IMR-90 (cell line): ENCODE results near the gene TMEM59. TPM values are rescaled to one million over a fixed set of nuclear protein-coding genes. Genes with fewer than 3 reads are reported as not detected.
A peak's percentile ranks its signal among the peaks of the same experiment; 100 is the strongest.

Experiments
- ATAC-seq: fragments of 200-7000 bp; cut with Tn5 transposase; 2 replicates; pipeline ENCODE4 v1.9.1; 2020; ENCODE audit warnings: low read depth, mild to moderate bottlenecking, moderate library complexity
- BruUV-seq: library from RNA; stranded (reverse); fragments of 400-500 nt; replicated peaks from 2 replicates; lab custom pipeline; 2021; lab: Mats Ljungman, UMichigan
- CTCF ChIA-PET: fragments of 300-600 bp; formaldehyde crosslinking; extraction: SDS; loops from one replicate; lab custom pipeline; 2021; ENCODE audit warnings: antibody characterized with exemption; lab: Yijun Ruan, JAX
- POLR2A ChIA-PET: fragments of 300-600 bp; sonication (Branson Sonifier 250); formaldehyde crosslinking; loops from one replicate; lab custom pipeline; 2022; ENCODE audit warnings: antibody characterized with exemption; ENCODE audit not compliant: unreplicated experiment; lab: Charles Lee
- DNase-seq: peaks from one replicate; pipeline ENCODE4 v3.0.0; 2013
- H2AFZ ChIP-seq: replicated peaks from 2 replicates; pipeline ENCODE3; 2013; ENCODE audit warnings: low read length, mild to moderate bottlenecking; ENCODE audit not compliant: poor library complexity
- H2AK5ac ChIP-seq: 2 replicates; pipeline ENCODE4 v1.6.1; 2013; ENCODE audit warnings: low read depth, low read length, inconsistent platforms
- H2AK9ac ChIP-seq: replicated peaks from 2 replicates; pipeline ENCODE3; 2013; ENCODE audit warnings: mild to moderate bottlenecking, low read depth, low read length, moderate library complexity; ENCODE audit not compliant: poor library complexity
- H2BK120ac ChIP-seq: 2 replicates; pipeline ENCODE4 v1.6.1; 2013; ENCODE audit warnings: low read depth, low read length, inconsistent platforms
- H2BK15ac ChIP-seq: 3 replicates; pipeline ENCODE4 v1.6.1; 2013; ENCODE audit warnings: low read depth, low read length, inconsistent platforms
- H2BK20ac ChIP-seq: 2 replicates; pipeline ENCODE4 v1.6.1; 2013; ENCODE audit warnings: low read depth, mild to moderate bottlenecking, inconsistent platforms, low read length, moderate library complexity
- H2BK5ac ChIP-seq: 2 replicates; pipeline ENCODE4 v1.6.1; 2013; ENCODE audit warnings: mild to moderate bottlenecking, low read depth, low read length, inconsistent platforms; ENCODE audit not compliant: poor library complexity, severe bottlenecking
- H3K14ac ChIP-seq: replicated peaks from 2 replicates; pipeline ENCODE4 v1.6.1; 2013; ENCODE audit warnings: low read depth, low read length, inconsistent platforms
- H3K18ac ChIP-seq: 2 replicates; pipeline ENCODE4 v1.6.1; 2013; ENCODE audit warnings: low read depth, low read length, control low read depth
- H3K23ac ChIP-seq: 2 replicates; pipeline ENCODE4 v1.6.1; 2013; ENCODE audit warnings: low read depth, low read length, inconsistent platforms
- H3K27ac ChIP-seq: 2 replicates; pipeline ENCODE4 v1.5.1; 2013; ENCODE audit warnings: mild to moderate bottlenecking, control low read depth, low read length; ENCODE audit not compliant: insufficient read depth
- H3K27me3 ChIP-seq: 2 replicates; pipeline ENCODE4 v1.6.1; 2013; ENCODE audit warnings: low read length; ENCODE audit not compliant: control insufficient read depth, insufficient read depth
- H3K36me3 ChIP-seq: 2 replicates; pipeline ENCODE4 v1.6.1; 2013; ENCODE audit warnings: low read length, mixed read lengths; ENCODE audit not compliant: control insufficient read depth, insufficient read depth
- H3K4ac ChIP-seq: 2 replicates; pipeline ENCODE4 v1.6.1; 2013; ENCODE audit warnings: low read depth, low read length, inconsistent platforms
- H3K4me1 ChIP-seq: 2 replicates; pipeline ENCODE4 v1.6.1; 2013; ENCODE audit warnings: low read length, mixed read lengths; ENCODE audit not compliant: control insufficient read depth, insufficient read depth
- H3K4me2 ChIP-seq: 2 replicates; pipeline ENCODE4 v1.6.1; 2013; ENCODE audit warnings: low read depth, mild to moderate bottlenecking, control low read depth, low read length, moderate library complexity
- H3K4me3 ChIP-seq: 2 replicates; pipeline ENCODE4 v1.5.1; 2013; ENCODE audit warnings: low read depth, mild to moderate bottlenecking, control low read depth, low read length, moderate library complexity; ENCODE audit not compliant: insufficient read depth
- H3K56ac ChIP-seq: 2 replicates; pipeline ENCODE4 v1.6.1; 2013; ENCODE audit warnings: low read length, inconsistent platforms; ENCODE audit not compliant: insufficient read depth; ENCODE audit errors: extremely low read depth
- H3K79me1 ChIP-seq, 2 experiments: 2 replicates each; pipeline ENCODE4 v1.6.1; 2013; ENCODE audit warnings: low read length in 2 of 2, inconsistent platforms in 1 of 2, low read depth in 1 of 2
- H3K9ac ChIP-seq: 2 replicates; pipeline ENCODE4 v1.6.1; 2013; ENCODE audit warnings: low read depth, low read length, control low read depth
- H3K9me1 ChIP-seq: 2 replicates; pipeline ENCODE4 v1.6.1; 2013; ENCODE audit warnings: low read length, inconsistent platforms; ENCODE audit not compliant: insufficient read depth
- H3K9me3 ChIP-seq: 2 replicates; pipeline ENCODE4 v1.6.1; 2013; ENCODE audit warnings: low read length; ENCODE audit not compliant: control insufficient read depth, insufficient read depth
- H4K20me1 ChIP-seq: 2 replicates; pipeline ENCODE4 v1.6.1; 2013; ENCODE audit warnings: low read length, inconsistent platforms; ENCODE audit not compliant: insufficient read depth
- H4K5ac ChIP-seq: 2 replicates; pipeline ENCODE4 v1.6.1; 2013; ENCODE audit warnings: mild to moderate bottlenecking, low read depth, low read length, control low read depth
- H4K8ac ChIP-seq, 2 experiments: 2 replicates each; pipeline ENCODE4 v1.6.1; 2013; ENCODE audit warnings: low read depth in 2 of 2, low read length in 2 of 2, control low read depth in 1 of 2, inconsistent platforms in 1 of 2
- H4K91ac ChIP-seq: 2 replicates; pipeline ENCODE4 v1.6.1; 2013; ENCODE audit warnings: low read depth, low read length, inconsistent platforms; ENCODE audit not compliant: insufficient read depth
- RAD21 ChIP-seq: IDR thresholded peaks from 2 replicates; pipeline ENCODE4 v1.6.1; 2012; ENCODE audit warnings: low read length, improper control_type of control experiment
- WGBS, 2 experiments: methylation state at CpG; one replicate each; pipeline versions ENCODE4 v1.1.5 to v1.1.7; 2013; ENCODE audit warnings: missing lambda C conversion rate in 2 of 2; ENCODE audit not compliant: insufficient read length in 1 of 2; ENCODE audit errors: extremely low coverage in 2 of 2; 5-methylcytosine and 5-hydroxymethylcytosine counted together
- dilution Hi-C: fragments of 300-500 bp; cut with HindIII; formaldehyde crosslinking; loops from one replicate; pipeline ENCODE4 v1.14.3; 2018; ENCODE audit warnings: low sequenced_read_pairs; ENCODE audit not compliant: unreplicated experiment
- in situ Hi-C: fragments of 300-500 bp; cut with MboI; formaldehyde crosslinking; loops from 3 replicates; pipeline ENCODE4 v1.14.3; 2019; ENCODE audit warnings: low sequenced_read_pairs, inconsistent platforms, mixed read lengths
- intact Hi-C: fragments of 100-400 bp; cut with micrococcal nuclease; formaldehyde crosslinking; loops from 2 replicates; pipeline ENCODE4 v1.10.0; 2022
- polyA plus RNA-seq, 3 experiments: library from polyadenylated mRNA; depleted of rRNA; stranded (reverse); fragments of >200 nt; gene quantifications; 2 replicates each; pipeline ENCODE4 v1.2.3, GENCODE V29; 2012; ENCODE audit warnings: low replicate concordance in 1 of 3
- total RNA-seq: library from RNA; depleted of rRNA; stranded (reverse); fragments of >200 nt; gene quantifications from 2 replicates; pipeline ENCODE4 v1.2.3, GENCODE V29; 2012
- TF ChIP-seq, protein P1 (sequence below): fragments of 150-350 bp; IDR thresholded peaks from 2 replicates; pipeline ENCODE4 v1.6.1; 2016; ENCODE audit warnings: low read depth, mild to moderate bottlenecking, low read length, moderate library complexity, borderline replicate concordance

TMEM59 gene
- total and polyA plus RNA-seq, 2 of the 4 experiments (the other 2 are of a cell fraction) = 239 to 241 TPM

DNA sequence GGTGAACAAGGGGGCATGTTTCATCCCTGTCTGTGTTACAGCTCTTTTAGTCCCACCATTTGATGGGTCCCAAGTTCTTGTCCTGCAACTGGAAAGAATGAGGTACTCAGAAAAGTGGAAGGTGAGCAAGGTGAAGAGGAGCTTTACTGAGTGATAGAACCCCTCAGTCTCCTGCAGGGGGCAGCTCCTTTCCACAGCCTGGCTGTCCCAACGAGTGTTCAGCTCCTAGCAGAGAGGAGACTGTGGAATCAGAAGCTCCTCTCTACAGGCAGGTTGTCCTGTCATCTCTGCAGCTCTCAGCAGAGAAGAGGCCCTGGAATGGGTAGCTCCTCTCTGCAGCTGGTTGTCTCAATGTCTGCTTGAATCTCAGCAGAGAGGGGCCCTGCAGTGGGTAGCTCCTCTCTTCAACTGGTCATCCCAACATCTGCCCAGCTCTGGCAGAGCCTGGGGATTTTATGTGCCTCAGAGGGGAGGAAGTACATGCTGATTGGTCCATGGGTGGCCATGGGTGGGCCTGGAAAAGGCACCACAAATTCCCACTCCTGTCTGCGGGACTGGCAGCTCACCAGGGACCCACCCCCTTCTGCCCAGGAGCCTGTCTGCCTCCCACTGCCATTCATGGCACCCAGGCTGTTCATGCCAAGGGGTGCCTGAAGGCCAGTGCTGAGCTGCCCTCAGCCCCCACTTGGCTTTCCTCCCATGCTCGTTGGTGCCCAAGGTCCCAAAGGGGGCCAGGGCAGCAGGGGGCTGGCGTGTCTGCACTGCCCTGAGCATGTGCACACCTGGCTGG, 60.7 kb downstream of the TMEM59 start:
- Histone ChIP-seq H2AK9ac (no peak overlapping the region), H2AFZ (no peak overlapping the region), H3K9ac (no peak overlapping the region), H3K36me3 (no peaks in the 10 kb centered on the region), H3K4ac (no peak overlapping the region), H3K9me1 (no peaks in the 10 kb centered on the region), H3K56ac (no peak overlapping the region), H2BK15ac (no peak overlapping the region), H2BK120ac (no peak overlapping the region), H3K14ac (no peak overlapping the region), H3K23ac (no peak overlapping the region), H3K18ac (no peak overlapping the region), H3K4me1 (no peaks in the 10 kb centered on the region), H3K4me2 (no peak overlapping the region), H3K27me3 (peaks cover 2% of the 10 kb centered on the region; the same call in 1 of the 2 replicates), H3K79me1 (no peaks in the 10 kb centered on the region), H3K9me3 (no peaks in the 10 kb centered on the region), H4K8ac (no peak overlapping the region), H4K20me1 (no peaks in the 10 kb centered on the region), H4K5ac (no peak overlapping the region), H3K4me3 (no peak overlapping the region), H4K91ac (no peak overlapping the region), H2BK20ac (no peak overlapping the region), H2AK5ac (no peak overlapping the region), H3K27ac (no peak overlapping the region), H2BK5ac (no peak overlapping the region)
- CTCF ChIA-PET = interaction anchor here (1.2 kb wide), 1 partner anchor 60 kb away, joined by 3 read pairs; no protein-coding TSS in a partner anchor
- DNase-seq = no peak
- 0% methylated on average over 1 of the region's 4 CpGs; no CpG with 5 or more reads in 1 of the 2 experiments for WGBS, 2 experiments
- BruUV-seq = no TSS peak
- in situ Hi-C loops (no loop called here), dilution Hi-C loops (no loop called here), intact Hi-C loops (no loop called here)
- POLR2A ChIA-PET = no interaction called here
- peak; percentile 28; the same call in 1 of the 2 replicates for TF ChIP-seq RAD21
- TF ChIP-seq, protein P1, sequence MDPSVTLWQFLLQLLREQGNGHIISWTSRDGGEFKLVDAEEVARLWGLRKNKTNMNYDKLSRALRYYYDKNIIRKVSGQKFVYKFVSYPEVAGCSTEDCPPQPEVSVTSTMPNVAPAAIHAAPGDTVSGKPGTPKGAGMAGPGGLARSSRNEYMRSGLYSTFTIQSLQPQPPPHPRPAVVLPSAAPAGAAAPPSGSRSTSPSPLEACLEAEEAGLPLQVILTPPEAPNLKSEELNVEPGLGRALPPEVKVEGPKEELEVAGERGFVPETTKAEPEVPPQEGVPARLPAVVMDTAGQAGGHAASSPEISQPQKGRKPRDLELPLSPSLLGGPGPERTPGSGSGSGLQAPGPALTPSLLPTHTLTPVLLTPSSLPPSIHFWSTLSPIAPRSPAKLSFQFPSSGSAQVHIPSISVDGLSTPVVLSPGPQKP = no peak
- no peak for ATAC-seq
